ENCODE data around the gene TCF12.

TCF12 gene

DNA sequence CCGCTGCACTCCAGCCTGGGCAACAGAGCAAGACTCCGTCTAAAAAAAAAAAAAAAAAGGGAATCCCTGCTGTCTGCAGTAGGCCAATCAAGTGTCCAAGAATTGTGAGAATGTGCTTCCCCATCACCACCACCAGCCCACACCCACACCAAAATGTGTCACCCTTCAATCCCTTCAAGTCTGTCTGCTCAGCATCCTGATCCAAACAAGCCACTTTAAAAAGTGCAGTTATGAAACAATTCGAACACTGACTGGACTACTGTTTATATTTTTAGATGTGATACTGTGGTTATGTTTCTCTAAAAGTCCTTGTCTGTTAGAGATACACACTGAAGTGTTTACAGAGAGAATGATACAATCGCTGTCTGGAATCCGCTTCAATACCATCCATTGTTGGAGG is 379.8 kb downstream of the TCF12 start:
- no peak for FAIRE-seq
- DNase-seq (ENCODE audit: extremely low spot score, insufficient read length, low read depth), result no peak

DNA sequence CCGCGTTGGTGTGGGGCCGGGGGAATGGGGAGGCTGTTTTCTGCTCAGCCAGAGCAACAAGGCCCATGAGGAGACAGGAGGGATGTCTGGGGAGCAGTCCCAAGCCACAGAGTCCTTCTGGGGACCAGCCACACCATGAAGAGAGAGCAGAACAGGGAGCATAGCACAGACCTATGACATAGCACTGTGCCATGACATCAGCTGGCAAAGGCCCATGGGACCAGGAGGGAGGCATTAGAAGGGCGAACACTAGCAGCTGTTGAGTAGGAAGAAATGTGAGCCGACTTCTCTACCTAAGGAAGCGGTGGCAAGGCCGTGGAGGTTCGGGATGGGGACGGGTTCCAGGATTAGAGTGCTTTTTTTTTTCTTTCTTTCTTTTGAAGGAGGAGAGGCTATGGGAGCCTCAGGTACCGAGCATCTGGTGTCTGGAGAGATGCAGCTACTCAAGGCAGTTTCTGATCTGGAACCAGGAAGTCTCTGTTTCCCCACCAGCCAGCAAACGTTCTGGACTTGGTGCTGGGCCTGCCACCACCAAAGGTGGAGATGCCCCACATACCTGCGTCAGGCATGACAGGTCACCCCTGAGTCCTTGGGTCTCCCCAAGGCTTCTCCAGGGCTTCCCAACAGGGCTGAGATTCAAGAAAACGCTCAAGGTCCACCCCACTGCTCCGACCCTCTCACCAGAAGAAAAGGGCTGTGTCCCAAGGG is 380.6 kb downstream of the TCF12 start:
- no peak for FAIRE-seq
- no peak for DNase-seq (ENCODE audit: extremely low spot score, insufficient read length, low read depth)

DNA sequence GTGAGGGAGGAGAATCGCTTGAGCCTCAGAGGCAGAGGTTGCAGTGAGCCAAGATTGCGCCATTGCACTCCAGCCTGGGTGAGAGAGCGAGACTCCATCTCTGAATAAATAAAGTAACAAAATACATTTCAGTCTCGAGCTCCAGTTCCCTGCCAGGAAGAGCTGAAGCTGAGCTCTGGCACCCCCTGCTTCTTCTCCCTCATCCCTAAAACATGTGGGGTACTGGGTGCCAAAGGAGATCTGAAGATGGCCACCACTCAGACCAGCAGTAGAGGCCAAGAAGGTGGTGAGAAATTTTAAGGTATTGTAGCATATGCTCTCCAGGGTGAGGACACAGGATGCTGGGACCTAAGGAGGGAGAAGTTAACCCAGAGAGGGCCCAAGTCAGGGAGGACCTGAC is 382.9 kb downstream of the TCF12 start:
- DNase-seq (ENCODE audit: extremely low spot score, insufficient read length, low read depth), result no peak
- FAIRE-seq, result no peak

GRCh38 chr15:57302640-57303257 is 384.3 kb downstream of the TCF12 start:
- FAIRE-seq (peak; percentile 39), DNase-seq (ENCODE audit: extremely low spot score, insufficient read length, low read depth) (no peak)

DNA sequence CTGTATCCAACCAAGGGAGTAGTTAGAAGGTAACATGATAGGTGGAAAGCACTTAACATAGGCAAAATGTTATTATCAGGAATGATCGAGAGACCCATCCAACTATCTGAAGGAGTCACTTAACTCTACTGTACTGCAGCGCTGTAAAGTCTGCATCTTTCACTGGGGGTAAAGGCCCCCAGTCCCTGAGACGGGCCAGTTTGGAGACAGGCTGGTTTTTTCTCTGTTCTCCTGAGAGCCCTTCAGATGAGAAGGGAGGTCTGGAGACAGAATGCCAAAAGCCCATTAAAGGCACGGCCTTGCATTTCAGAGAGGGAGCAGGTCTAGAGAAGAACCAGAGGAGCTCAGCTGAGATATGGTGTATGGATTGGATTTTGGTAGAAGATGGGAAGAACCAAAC is 386.6 kb downstream of the TCF12 start:
- FAIRE-seq (no peak), DNase-seq (ENCODE audit: extremely low spot score, insufficient read length, low read depth) (no peak)

DNA sequence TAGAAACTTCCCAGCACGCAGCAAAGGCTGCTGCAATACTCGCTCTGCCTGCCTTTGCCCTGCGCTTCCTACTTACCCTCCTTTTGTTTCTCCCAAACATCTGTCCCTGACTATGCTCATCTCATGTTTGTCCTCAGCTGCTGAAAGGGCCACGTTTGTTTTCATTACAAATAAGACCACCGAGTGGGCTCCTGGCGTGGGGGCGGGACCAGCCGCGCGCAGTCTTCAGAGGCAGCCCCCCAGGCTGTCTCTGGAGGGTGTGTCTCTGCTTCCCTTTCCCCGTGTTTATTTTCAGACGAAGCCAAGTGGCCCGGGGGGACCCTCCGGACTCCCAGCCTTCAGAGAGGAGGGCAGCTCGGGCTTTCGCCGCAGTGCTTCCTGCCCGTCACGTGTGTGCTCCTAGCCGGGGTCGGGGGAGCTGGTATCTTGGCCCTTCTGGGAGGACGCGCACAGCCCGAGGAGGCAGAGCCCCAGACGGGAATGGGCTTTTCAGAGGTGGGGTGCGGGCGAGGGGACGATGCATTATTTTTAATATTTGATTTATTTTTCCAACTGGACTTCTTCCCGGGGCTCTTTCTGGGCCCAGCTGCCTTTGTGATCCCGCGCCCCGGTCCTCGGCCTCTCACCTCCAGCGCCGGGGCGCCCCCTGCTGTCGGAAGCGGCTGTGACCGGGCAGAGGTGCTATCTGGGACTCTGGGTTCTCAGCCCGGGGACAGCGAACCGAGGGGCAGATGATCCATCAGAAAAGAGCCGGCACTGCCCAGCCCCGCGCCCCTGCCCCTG is 387.9 kb downstream of the TCF12 start:
- peak; percentile 39 for FAIRE-seq
- DNase-seq (ENCODE audit: extremely low spot score, insufficient read length, low read depth), result peak; percentile 70

DNA sequence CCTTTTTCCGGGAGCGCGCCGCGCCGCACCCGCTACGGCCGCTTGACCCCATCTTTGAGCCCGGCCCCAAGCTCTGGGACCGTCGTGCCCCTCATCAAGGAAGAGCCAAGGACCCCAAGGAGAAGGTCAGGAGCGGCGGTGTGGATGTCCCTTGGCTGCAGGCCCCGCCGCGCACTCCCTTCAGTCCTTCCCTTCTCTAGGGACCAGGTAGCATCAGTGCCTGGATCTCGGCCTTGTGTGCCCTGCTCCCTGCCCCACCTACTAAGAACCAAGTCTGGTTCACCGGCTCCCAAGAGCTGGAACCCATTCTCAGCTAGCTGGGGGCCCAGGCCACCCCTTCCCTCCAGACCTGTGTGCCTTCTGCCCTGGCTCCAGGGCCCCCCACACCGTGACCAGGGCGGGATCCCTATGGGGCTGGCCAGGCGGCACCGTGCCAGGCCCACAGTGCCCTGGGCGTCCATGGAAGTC is 388.5 kb downstream of the TCF12 start:
- DNase-seq (ENCODE audit: extremely low spot score, insufficient read length, low read depth) (no peak), FAIRE-seq (no peak)

GRCh38 chr15:57307527-57308169 is 389.2 kb downstream of the TCF12 start:
- DNase-seq (ENCODE audit: extremely low spot score, insufficient read length, low read depth) (no peak), FAIRE-seq (no peak)

GRCh38 chr15:57308170-57308545 is 389.7 kb downstream of the TCF12 start:
- DNase-seq (ENCODE audit: extremely low spot score, insufficient read length, low read depth), result no peak
- no peak for FAIRE-seq

DNA sequence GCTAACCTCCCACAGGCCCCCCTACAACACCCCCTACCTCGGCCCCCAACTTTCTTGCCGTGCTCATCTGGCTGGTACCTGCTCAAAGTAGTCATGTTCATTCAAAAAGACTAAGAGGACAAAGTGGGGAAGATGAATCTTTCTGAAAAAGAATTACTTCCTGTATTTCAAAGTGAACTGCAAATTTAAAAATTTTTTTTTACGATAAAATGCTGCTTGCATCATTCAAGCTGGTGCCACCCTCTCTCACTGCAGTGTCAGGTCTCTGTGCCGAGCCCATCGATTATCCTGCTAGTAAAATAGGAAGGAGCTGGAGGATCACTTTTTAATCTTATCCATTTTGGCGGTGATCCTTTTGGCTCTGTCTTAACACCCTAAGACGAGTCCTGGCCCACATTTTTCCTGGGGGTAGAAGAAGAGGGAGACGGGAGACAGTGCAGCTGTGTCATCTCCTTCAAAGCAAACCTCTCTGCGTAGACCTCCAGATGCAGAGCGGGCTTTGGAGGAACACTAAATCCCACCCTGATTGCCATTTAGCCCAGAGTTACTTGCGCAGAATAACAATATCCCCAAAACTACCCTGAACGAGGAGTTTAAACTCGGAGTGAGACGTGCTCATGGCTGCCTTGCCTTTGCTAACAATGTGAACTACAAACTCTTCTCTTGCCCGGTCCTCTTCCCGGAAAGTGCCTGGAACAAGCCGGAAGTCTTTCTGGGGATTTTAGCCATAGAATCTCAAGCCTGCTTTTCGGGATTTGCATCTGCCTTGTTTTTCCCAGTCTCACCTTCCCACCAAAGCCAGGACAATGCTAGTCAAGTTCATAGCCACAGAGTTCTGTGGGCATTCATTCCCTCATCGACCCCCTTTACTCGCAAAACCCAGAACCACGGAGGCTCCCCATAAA is 391.7 kb downstream of the TCF12 start:
- FAIRE-seq (no peak), DNase-seq (ENCODE audit: extremely low spot score, insufficient read length, low read depth) (no peak)

DNA sequence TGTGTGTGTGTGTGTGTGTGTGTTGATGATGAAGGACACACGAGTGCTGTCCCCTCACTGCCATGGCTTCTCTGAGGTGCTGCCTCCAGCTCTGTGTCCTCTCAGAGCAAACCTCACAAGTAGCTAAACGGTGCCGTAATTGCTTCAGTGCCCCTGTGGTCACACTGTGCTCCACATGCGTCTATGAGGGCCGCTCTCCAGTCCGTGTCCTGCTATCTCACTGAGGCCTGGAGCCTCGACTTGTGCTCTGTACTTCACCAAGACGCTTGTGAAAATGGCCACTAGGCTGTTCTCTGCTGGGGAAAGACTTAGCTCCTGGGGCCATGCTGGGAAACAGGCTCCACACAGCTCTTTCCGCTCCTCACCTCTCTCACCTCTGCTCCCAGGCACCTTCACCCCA is 392.4 kb downstream of the TCF12 start:
- DNase-seq (ENCODE audit: extremely low spot score, insufficient read length, low read depth), result no peak
- no peak for FAIRE-seq

GRCh38 chr15:57312006-57312317 is 393.5 kb downstream of the TCF12 start:
- FAIRE-seq, result no peak
- DNase-seq (ENCODE audit: extremely low spot score, insufficient read length, low read depth), result no peak

- DNase-seq (ENCODE audit: extremely low spot score, insufficient read length, low read depth) (no peak), FAIRE-seq (no peak)
Observed at GRCh38 chr15:57312318-57313133, 394.1 kb downstream of the TCF12 start.

- DNase-seq (ENCODE audit: extremely low spot score, insufficient read length, low read depth), result no peak
- FAIRE-seq, result no peak
Observed at GRCh38 chr15:57313134-57313483, 394.7 kb downstream of the TCF12 start.

- FAIRE-seq (no peak), DNase-seq (ENCODE audit: extremely low spot score, insufficient read length, low read depth) (no peak)
Observed at GRCh38 chr15:57314221-57314620, 395.8 kb downstream of the TCF12 start.

DNA sequence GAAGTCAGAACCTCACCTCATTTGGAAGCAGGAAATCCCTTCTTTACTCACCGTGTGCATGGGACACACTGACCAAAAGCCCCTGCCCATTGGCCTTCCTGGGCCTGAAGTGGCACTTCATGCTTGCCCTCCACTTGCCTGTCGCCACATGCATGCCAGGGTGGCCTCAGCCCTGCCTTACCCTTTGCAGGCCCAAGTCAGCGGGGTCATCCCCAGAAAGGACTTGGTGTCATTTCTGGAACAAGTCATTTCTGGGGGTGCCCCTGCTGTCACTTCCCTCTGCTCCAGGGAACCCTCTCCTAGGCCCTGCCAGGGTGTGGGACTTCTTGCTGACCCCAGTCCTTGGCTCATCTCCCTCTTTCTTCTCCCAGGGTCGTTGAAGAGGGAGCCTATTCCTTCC is 398.0 kb downstream of the TCF12 start:
- FAIRE-seq (no peak), DNase-seq (ENCODE audit: extremely low spot score, insufficient read length, low read depth) (no peak)

GRCh38 chr15:57319226-57319918 is 400.9 kb downstream of the TCF12 start:
- FAIRE-seq, result no peak
- no peak for DNase-seq (ENCODE audit: extremely low spot score, insufficient read length, low read depth)

- FAIRE-seq (no peak), DNase-seq (ENCODE audit: extremely low spot score, insufficient read length, low read depth) (no peak)
Observed at GRCh38 chr15:57319919-57320560, 401.6 kb downstream of the TCF12 start.

Data from GM18507 (cell line).